ENCODE results near the gene MCM7. TPM values are rescaled to one million over a fixed set of nuclear protein-coding genes. Genes with fewer than 3 reads are reported as not detected.

Gene MCM7
- total and polyA plus RNA-seq, 2 of the 13 experiments (the other 11 are each of a cell fraction or from before 2014, with no cell fraction given) = 84.5 to 214 TPM

- TF ChIP-seq ZBTB40 (IDR thresholded peaks at IDR 0.05) (no peak), ZBTB40 (CRISPR knock-in tag; IDR thresholded peaks at IDR 0.05) (peak; percentile 17), PRPF4 (IDR thresholded peaks at IDR 0.05; ENCODE audit: low read depth, low read length, poor library complexity, severe bottlenecking) (no peak), THAP11 (CRISPR knock-in tag; IDR thresholded peaks at IDR 0.05) (peak; percentile 55), ZNF276 (CRISPR knock-in tag; IDR thresholded peaks at IDR 0.05; ENCODE audit: low read depth) (0 out of 2 replicates have a peak, but pooled peaks have one; percentile 52), FOXO1 (CRISPR knock-in tag; IDR thresholded peaks at IDR 0.05) (no peak), LCORL (IDR thresholded peaks at IDR 0.05) (no peak), LCORL (CRISPR knock-in tag; IDR thresholded peaks at IDR 0.05) (peak; percentile 57; the same call in 1 of the 2 replicates), CENPT (CRISPR knock-in tag; IDR thresholded peaks at IDR 0.05; ENCODE audit: low read depth) (0 out of 2 replicates have a peak, but pooled peaks have one; percentile 62), PHF21A (CRISPR knock-in tag; IDR thresholded peaks at IDR 0.05) (peak; percentile 36; the same call in 1 of the 2 replicates), MLXIP (CRISPR knock-in tag; IDR thresholded peaks at IDR 0.05; ENCODE audit: borderline replicate concordance) (no peak), ZMAT5 (CRISPR knock-in tag; IDR thresholded peaks at IDR 0.05; ENCODE audit: borderline replicate concordance, low read depth) (no peak), ZMYM4 (CRISPR knock-in tag; IDR thresholded peaks at IDR 0.05) (0 out of 2 replicates have a peak, but pooled peaks have one; percentile 10), NR2F6 (IDR thresholded peaks at IDR 0.05) (0 out of 2 replicates have a peak, but pooled peaks have one; percentile 9), NR2F6 (CRISPR knock-in tag; IDR thresholded peaks at IDR 0.05) (no peak)
These were observed 26.0 kb upstream of the MCM7 start, which contains the start of gene MBLAC1 (continued) for GRCh38 chr7:100126931-100127865.

All from HepG2 (cell line).